Keratinocyte (primary cell): ENCODE data around the gene IQCK. TPM values are rescaled to one million over a fixed set of nuclear protein-coding genes. Genes with fewer than 3 reads are reported as not detected.

Experiments
- DNase-seq: peaks from one replicate; pipeline ENCODE4 v3.0.0-alpha.2; 2011; ENCODE audit warnings: low read depth, missing footprints, low spot score
- FAIRE-seq: peaks from 2 replicates; lab custom pipeline; 2011; peaks lifted over from hg19 to GRCh38; lab: Jason Lieb, UNC
- H2AFZ ChIP-seq: 2 replicates; pipeline ENCODE4 v1.6.0; 2012; ENCODE audit warnings: low read length, control low read depth, inconsistent platforms; ENCODE audit not compliant: control insufficient read depth
- H3K27ac ChIP-seq: 2 replicates; pipeline ENCODE4 v1.5.1; 2011; ENCODE audit warnings: low read length; ENCODE audit not compliant: control insufficient read depth, insufficient read depth
- H3K27me3 ChIP-seq: 3 replicates; pipeline ENCODE4 v1.6.0; 2011; ENCODE audit warnings: low read length; ENCODE audit not compliant: control insufficient read depth, insufficient read depth; ENCODE audit errors: extremely low read depth
- H3K36me3 ChIP-seq, 2 experiments: 2 replicates in 1 of 2; 3 replicates in 1 of 2; pipeline ENCODE4 v1.5.1; 2011; ENCODE audit warnings: low read length in 2 of 2, mild to moderate bottlenecking in 1 of 2; ENCODE audit not compliant: control insufficient read depth in 2 of 2, insufficient read depth in 2 of 2; ENCODE audit errors: extremely low read depth in 1 of 2
- H3K4me1 ChIP-seq: 3 replicates; pipeline ENCODE4 v1.5.1; 2011; ENCODE audit warnings: low read length; ENCODE audit not compliant: control insufficient read depth, insufficient read depth; ENCODE audit errors: extremely low read depth
- H3K4me2 ChIP-seq: 3 replicates; pipeline ENCODE4 v1.6.0; 2011; ENCODE audit warnings: low read depth, low read length; ENCODE audit not compliant: control insufficient read depth, insufficient read depth; ENCODE audit errors: extremely low read depth
- H3K4me3 ChIP-seq, 3 experiments: fragments of 200-600 bp in 1 of 3; sonication (generic) in 1 of 3; 2 replicates in 2 of 3; 3 replicates in 1 of 3; pipeline ENCODE4 v1.5.1; 2011 to 2016; ENCODE audit warnings: low read length in 3 of 3, mild to moderate bottlenecking in 3 of 3, control low read depth in 2 of 3, inconsistent platforms in 1 of 3, low read depth in 1 of 3, mixed read lengths in 1 of 3, mixed run types in 1 of 3, moderate library complexity in 1 of 3; ENCODE audit not compliant: control insufficient read depth in 2 of 3, insufficient read depth in 2 of 3; ENCODE audit errors: extremely low read depth in 1 of 3
- H3K79me2 ChIP-seq: 2 replicates; pipeline ENCODE4 v1.6.0; 2012; ENCODE audit warnings: low read length; ENCODE audit not compliant: control insufficient read depth, insufficient read depth
- H3K9ac ChIP-seq: 3 replicates; pipeline ENCODE4 v1.6.0; 2011; ENCODE audit warnings: low read length; ENCODE audit not compliant: control insufficient read depth, insufficient read depth; ENCODE audit errors: extremely low read depth
- H3K9me1 ChIP-seq: 3 replicates; pipeline ENCODE4 v1.6.0; 2011; ENCODE audit warnings: low read length; ENCODE audit not compliant: control insufficient read depth, insufficient read depth; ENCODE audit errors: extremely low read depth
- H3K9me3 ChIP-seq: 2 replicates; pipeline ENCODE4 v1.5.1; 2012; ENCODE audit warnings: low read depth, low read length; ENCODE audit not compliant: control insufficient read depth
- H4K20me1 ChIP-seq: 3 replicates; pipeline ENCODE4 v1.6.0; 2011; ENCODE audit warnings: low read length; ENCODE audit not compliant: control insufficient read depth, insufficient read depth; ENCODE audit errors: extremely low read depth
- CTCF ChIP-seq, 3 experiments: IDR thresholded peaks in 1 of 3; conservative IDR thresholded peaks in 1 of 3; optimal IDR thresholded peaks in 1 of 3; 2 replicates in 2 of 3; 3 replicates in 1 of 3; pipeline versions ENCODE3 to v1.5.1; 2011; ENCODE audit warnings: low read length in 3 of 3, mild to moderate bottlenecking in 3 of 3, moderate library complexity in 2 of 3, control low read depth in 1 of 3, inconsistent platforms in 1 of 3; ENCODE audit not compliant: insufficient read depth in 2 of 3; ENCODE audit errors: extremely low read depth in 1 of 3
- EZH2 ChIP-seq: IDR thresholded peaks from one replicate; pipeline ENCODE4 v1.6.1; 2012; ENCODE audit warnings: inconsistent platforms, mild to moderate bottlenecking, low read length, moderate library complexity
- dilution Hi-C: fragments of 300-500 bp; cut with MboI; formaldehyde crosslinking; loops from one replicate; pipeline ENCODE4 v1.7.0; 2020; ENCODE audit warnings: low sequenced_read_pairs; ENCODE audit not compliant: extremely low pct_ligation_motif_present
- polyA plus RNA-seq, 5 experiments: library from polyadenylated mRNA; depleted of rRNA in 3 of 5; stranded (reverse) in 3 of 5; stranded (forward) in 1 of 5; unstranded in 1 of 5; fragments of >200 nt; gene quantifications; 1 replicate in 1 of 5; 2 replicates in 3 of 5; 3 replicates in 1 of 5; pipeline versions ENCODE4 v1.2.1 to v1.2.3, GENCODE V29; 2011 to 2012; ENCODE audit warnings: missing spikeins in 2 of 5, low read depth in 1 of 5, low replicate concordance in 1 of 5

The IQCK gene
- polyA plus RNA-seq, 1 donor (not counting 4 experiments of a cell fraction or from before 2014, with no cell fraction given): 9.7 TPM

GRCh38 chr16:19853132-19853741 lies 135.2 kb downstream of the IQCK start:
- no peaks in the 10 kb centered on the region for H3K9me3 ChIP-seq
- H3K79me2 ChIP-seq: no peaks in the 10 kb centered on the region
- H2AFZ ChIP-seq: no peak overlapping the region
- no peaks in the 10 kb centered on the region for H4K20me1 ChIP-seq
- H3K36me3 ChIP-seq: no peaks in the 10 kb centered on the region
- H3K4me3 ChIP-seq: no peak overlapping the region
- H3K27ac ChIP-seq: no peak overlapping the region
- H3K9me1 ChIP-seq: no peaks in the 10 kb centered on the region
- no peak overlapping the region for H3K9ac ChIP-seq
- DNase-seq (no peak), FAIRE-seq (no peak)
- TF ChIP-seq EZH2 (no peak), CTCF (optimal IDR thresholded peaks at IDR 0.05 in 1 of 3, IDR thresholded peaks at IDR 0.05 in 1 of 3, conservative IDR thresholded peaks at IDR 0.05 in 1 of 3; ENCODE audit: extremely low read depth in 1 of 3, insufficient read depth in 2 of 3, low read length in 3 of 3) (no peak)
- no peaks in the 10 kb centered on the region for H3K4me1 ChIP-seq
- dilution Hi-C loops: no loop called here
- no peaks in the 10 kb centered on the region for H3K27me3 ChIP-seq
- no peak overlapping the region for H3K4me2 ChIP-seq

DNA sequence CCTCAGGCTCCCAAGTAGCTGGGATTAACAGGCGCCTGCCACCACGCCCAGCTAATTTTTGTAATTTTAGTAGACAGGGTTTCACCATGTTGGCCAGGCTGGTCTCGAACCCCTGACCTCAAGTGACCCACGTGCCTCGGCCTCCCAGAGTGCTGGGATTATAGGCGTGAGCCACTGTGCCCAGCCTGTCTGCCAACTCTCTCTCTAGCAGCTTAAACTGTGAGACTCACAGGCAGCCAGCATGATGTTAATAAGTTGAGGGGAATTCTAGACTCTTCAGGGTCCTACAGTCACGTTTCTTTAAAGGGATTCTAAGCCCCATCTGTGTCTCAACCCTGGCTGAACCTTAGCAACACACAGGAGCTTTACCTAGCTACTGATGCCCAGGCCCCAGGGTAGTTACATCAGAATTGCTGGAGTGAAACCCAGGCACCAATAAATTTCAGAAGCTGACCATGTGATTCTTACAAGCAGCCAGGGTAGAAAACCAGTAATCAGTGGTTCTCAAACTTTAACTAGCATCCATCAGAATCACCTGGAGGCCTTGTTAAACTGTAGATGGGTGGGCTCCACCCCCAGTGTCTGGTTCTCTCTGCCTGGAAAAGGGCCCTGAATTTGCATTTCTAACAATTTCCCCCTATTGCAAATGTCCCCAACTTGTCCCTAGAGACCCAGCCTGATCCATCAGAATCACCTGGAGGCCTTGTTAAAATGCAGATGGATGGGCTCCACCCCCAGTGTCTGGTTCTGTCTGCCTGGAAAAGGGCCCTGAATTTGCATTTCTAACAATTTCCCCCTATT lies 135.9 kb downstream of the IQCK start:
- H3K9me3 ChIP-seq: no peaks in the 10 kb centered on the region
- no peak for TF ChIP-seq EZH2
- no peak for TF ChIP-seq CTCF (optimal IDR thresholded peaks at IDR 0.05 in 1 of 3, IDR thresholded peaks at IDR 0.05 in 1 of 3, conservative IDR thresholded peaks at IDR 0.05 in 1 of 3; ENCODE audit: extremely low read depth in 1 of 3, insufficient read depth in 2 of 3, low read length in 3 of 3)
- no peak overlapping the region for H2AFZ ChIP-seq
- no peaks in the 10 kb centered on the region for H4K20me1 ChIP-seq
- dilution Hi-C loops: no loop called here
- H3K27me3 ChIP-seq: no peaks in the 10 kb centered on the region
- FAIRE-seq: no peak
- no peak for DNase-seq
- no peaks in the 10 kb centered on the region for H3K4me1 ChIP-seq
- no peaks in the 10 kb centered on the region for H3K36me3 ChIP-seq
- H3K4me2 ChIP-seq: no peak overlapping the region
- H3K9ac ChIP-seq: no peak overlapping the region
- H3K79me2 ChIP-seq: no peaks in the 10 kb centered on the region
- no peak overlapping the region for H3K4me3 ChIP-seq
- H3K27ac ChIP-seq: no peak overlapping the region
- no peaks in the 10 kb centered on the region for H3K9me1 ChIP-seq
